ENCODE results near the gene ACSS2.

Gene ACSS2

GRCh38 chr20:34951252-34951651 lies 74.8 kb downstream of the ACSS2 start:
- TF ChIP-seq EZH2phosphoT487 (IDR thresholded peaks at IDR 0.05; ENCODE audit: low read length) (no peak), CTCF (IDR thresholded peaks at IDR 0.05; ENCODE audit: low read length) (no peak), EZH2 (optimal IDR thresholded peaks at IDR 0.05; ENCODE audit: low read depth, low read length) (no peak)
- no peaks in the 10 kb centered on the region for H3K36me3 ChIP-seq (replicated peaks; ENCODE audit: insufficient read depth, low read length)
- H3K9me2 ChIP-seq (replicated peaks; ENCODE audit: insufficient read depth, low read length), result no peaks in the 10 kb centered on the region
- no peak for DNase-seq
- no peaks in the 10 kb centered on the region for H3K9me3 ChIP-seq (replicated peaks; ENCODE audit: insufficient read depth, low read length)
- H3K27me3 ChIP-seq (replicated peaks; ENCODE audit: insufficient read depth, low read length), result no peaks in the 10 kb centered on the region
- H3K4me3 ChIP-seq (ENCODE audit: low read length), result no peak overlapping the region
- no peaks in the 10 kb centered on the region for H3K79me2 ChIP-seq (ENCODE audit: low read length)
- H3F3A ChIP-seq (ENCODE audit: insufficient read depth, low read length), result no peaks in the 10 kb centered on the region; the same call in 1 of the 2 replicates
- H2AFZ ChIP-seq (ENCODE audit: low read length), result no peak overlapping the region
- H3K4me2 ChIP-seq (ENCODE audit: low read depth, low read length), result peak overlapping the region; percentile 13; the same call in 1 of the 2 replicates
- H4K20me1 ChIP-seq (ENCODE audit: insufficient read depth, low read length), result no peaks in the 10 kb centered on the region
- peak overlapping the region; percentile 25; the same call in 1 of the 2 replicates for H3K27ac ChIP-seq (ENCODE audit: low read length)
- peaks cover 8% of the 10 kb centered on the region for H3K4me1 ChIP-seq (ENCODE audit: low read length)
- no peak overlapping the region for H3K9ac ChIP-seq (ENCODE audit: low read length)

GRCh38 chr20:34951652-34952051 lies 75.2 kb downstream of the ACSS2 start:
- no peaks in the 10 kb centered on the region; the same call in 1 of the 2 replicates for H3F3A ChIP-seq (ENCODE audit: insufficient read depth, low read length)
- H3K36me3 ChIP-seq (replicated peaks; ENCODE audit: insufficient read depth, low read length), result no peaks in the 10 kb centered on the region
- H4K20me1 ChIP-seq (ENCODE audit: insufficient read depth, low read length), result no peaks in the 10 kb centered on the region
- no peaks in the 10 kb centered on the region for H3K9me3 ChIP-seq (replicated peaks; ENCODE audit: insufficient read depth, low read length)
- H3K27me3 ChIP-seq (replicated peaks; ENCODE audit: insufficient read depth, low read length), result no peaks in the 10 kb centered on the region
- TF ChIP-seq EZH2phosphoT487 (IDR thresholded peaks at IDR 0.05; ENCODE audit: low read length) (no peak), CTCF (IDR thresholded peaks at IDR 0.05; ENCODE audit: low read length) (no peak), EZH2 (optimal IDR thresholded peaks at IDR 0.05; ENCODE audit: low read depth, low read length) (no peak)
- peak overlapping the region; percentile 13; the same call in 1 of the 2 replicates for H3K4me2 ChIP-seq (ENCODE audit: low read depth, low read length)
- no peak for DNase-seq
- H3K9me2 ChIP-seq (replicated peaks; ENCODE audit: insufficient read depth, low read length), result no peaks in the 10 kb centered on the region
- no peak overlapping the region for H3K4me3 ChIP-seq (ENCODE audit: low read length)
- H3K9ac ChIP-seq (ENCODE audit: low read length), result no peak overlapping the region
- peaks cover 8% of the 10 kb centered on the region for H3K4me1 ChIP-seq (ENCODE audit: low read length)
- H2AFZ ChIP-seq (ENCODE audit: low read length), result no peak overlapping the region; the same call in 1 of the 2 replicates
- peak overlapping the region; percentile 25; the same call in 1 of the 2 replicates for H3K27ac ChIP-seq (ENCODE audit: low read length)
- H3K79me2 ChIP-seq (ENCODE audit: low read length), result no peaks in the 10 kb centered on the region

- no peak for DNase-seq
- Histone ChIP-seq H3K9me2 (replicated peaks; ENCODE audit: insufficient read depth, low read length) (no peaks in the 10 kb centered on the region), H3K9ac (ENCODE audit: low read length) (no peak overlapping the region), H3K9me3 (replicated peaks; ENCODE audit: insufficient read depth, low read length) (no peaks in the 10 kb centered on the region), H3K4me3 (ENCODE audit: low read length) (no peak overlapping the region), H3K36me3 (replicated peaks; ENCODE audit: insufficient read depth, low read length) (no peaks in the 10 kb centered on the region), H3K27ac (ENCODE audit: low read length) (no peak overlapping the region), H4K20me1 (ENCODE audit: insufficient read depth, low read length) (no peaks in the 10 kb centered on the region), H3K79me2 (ENCODE audit: low read length) (no peaks in the 10 kb centered on the region), H3K27me3 (replicated peaks; ENCODE audit: insufficient read depth, low read length) (no peaks in the 10 kb centered on the region), H3K4me1 (ENCODE audit: low read length) (peaks cover 8% of the 10 kb centered on the region), H3F3A (ENCODE audit: insufficient read depth, low read length) (no peaks in the 10 kb centered on the region; the same call in 1 of the 2 replicates), H2AFZ (ENCODE audit: low read length) (no peak overlapping the region), H3K4me2 (ENCODE audit: low read depth, low read length) (no peak overlapping the region)
- TF ChIP-seq CTCF (IDR thresholded peaks at IDR 0.05; ENCODE audit: low read length) (no peak), EZH2phosphoT487 (IDR thresholded peaks at IDR 0.05; ENCODE audit: low read length) (no peak), EZH2 (optimal IDR thresholded peaks at IDR 0.05; ENCODE audit: low read depth, low read length) (no peak)
These were observed 76.3 kb downstream of the ACSS2 start for GRCh38 chr20:34952671-34953070.
